Measurements from ENCODE around the gene ANAPC5. TPM values are rescaled to one million over a fixed set of nuclear protein-coding genes. Genes with fewer than 3 reads are reported as not detected.
A peak's percentile ranks its signal among the peaks of the same experiment; 100 is the strongest.
"Not testable (repeated sequence)": the region's sequence is repeated elsewhere in the genome, so short reads cannot be mapped to it uniquely, and the experiment has no call there.

ANAPC5 gene
- polyA plus RNA-seq, 3 donors, result 130 to 200 (median 171) TPM

GRCh38 chr12:121330692-121331091, 21.5 kb downstream of the ANAPC5 start:
- DNase-seq, result no peak

DNA sequence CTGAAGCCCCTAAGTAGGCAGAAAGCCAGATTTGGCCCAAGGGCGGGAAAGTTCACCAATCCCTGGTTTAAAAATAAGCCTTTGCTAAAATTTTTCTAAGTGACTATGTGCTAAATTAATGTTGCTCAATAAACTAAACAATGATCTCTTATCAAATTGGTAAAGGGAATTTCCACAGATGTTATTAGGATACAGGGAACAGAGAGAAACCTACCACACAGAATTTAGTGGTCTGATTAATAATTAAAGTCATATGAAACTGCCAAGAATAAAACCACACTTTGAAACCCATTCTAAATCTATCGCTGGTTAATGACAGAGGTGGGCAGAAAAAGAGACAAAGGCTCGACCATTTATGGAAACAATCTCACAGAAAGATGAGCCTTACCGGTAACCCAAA, 22.0 kb downstream of the ANAPC5 start:
- no peak for DNase-seq

DNA sequence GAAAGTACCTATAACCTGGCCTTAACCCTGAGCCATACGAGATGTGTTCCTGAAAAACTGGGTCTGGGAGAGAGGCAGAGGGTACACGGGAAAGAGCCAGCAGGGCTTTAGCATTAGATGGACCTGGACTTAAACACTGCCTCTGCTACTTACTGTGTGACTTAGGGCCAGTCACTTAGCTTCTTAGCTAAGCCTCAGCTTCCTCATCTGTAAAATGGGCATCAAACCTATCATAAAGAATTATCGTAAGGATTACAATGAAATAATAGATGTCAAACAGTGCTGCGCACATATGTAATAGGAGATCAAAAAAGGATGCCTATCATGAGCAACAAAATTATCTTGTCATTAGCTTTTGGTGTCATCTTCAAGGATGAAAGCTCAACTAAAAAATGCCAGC, 23.6 kb downstream of the ANAPC5 start:
- no peak for DNase-seq

- DNase-seq, result no peak
Measured at GRCh38 chr12:121326996-121327674, 25.1 kb downstream of the ANAPC5 start.

DNA sequence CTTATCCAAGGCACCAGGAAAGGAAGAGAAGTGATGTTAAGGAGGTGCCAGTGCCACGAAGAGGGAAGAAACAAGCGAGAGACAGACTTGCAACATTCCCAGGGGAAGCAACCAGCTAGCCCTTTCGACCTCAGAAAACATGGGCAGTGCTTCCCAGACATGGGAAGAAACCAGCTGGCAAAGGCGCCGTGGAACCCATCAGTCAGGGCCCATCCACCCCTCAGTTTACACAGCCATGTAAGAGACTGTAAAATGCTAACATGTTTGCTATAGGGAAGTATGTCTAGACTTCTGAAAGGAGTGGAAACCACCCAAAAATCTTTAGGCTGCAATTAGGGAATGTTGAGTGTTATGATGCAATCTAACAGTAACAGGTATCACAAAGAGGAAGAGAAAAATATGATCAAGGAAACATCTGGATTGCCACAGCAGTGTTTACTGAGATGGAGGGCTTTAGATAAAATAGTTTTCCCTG, 26.3 kb downstream of the ANAPC5 start:
- DNase-seq, result no peak

GRCh38 chr12:121323908-121324307, 28.3 kb downstream of the ANAPC5 start:
- DNase-seq, result no peak

- DNase-seq, result no peak
Measured at GRCh38 chr12:121318121-121318520, 34.1 kb downstream of the ANAPC5 start.

- DNase-seq, result no peak
Measured at GRCh38 chr12:121314431-121314830, 37.8 kb downstream of the ANAPC5 start.

DNA sequence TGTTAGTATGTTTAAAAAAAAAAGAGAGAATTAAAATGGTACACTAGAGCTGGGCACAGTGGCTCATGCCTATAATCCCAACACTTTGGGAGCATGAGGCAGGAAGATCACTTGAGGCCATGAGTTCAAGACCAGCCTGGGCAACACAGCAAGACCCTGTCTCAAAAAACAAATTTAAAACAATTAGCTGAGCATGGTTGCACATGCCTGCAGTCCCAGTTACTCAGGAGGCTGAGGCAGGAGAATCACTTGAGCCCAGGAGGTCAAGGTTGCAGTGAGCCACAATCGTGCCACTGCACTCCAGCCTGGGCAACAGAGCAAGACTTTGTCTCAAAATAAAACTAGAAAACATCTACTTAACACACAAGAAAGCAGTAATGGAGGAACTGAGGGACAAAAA, 42.0 kb downstream of the ANAPC5 start:
- not testable (repeated sequence) for DNase-seq

GRCh38 chr12:121307397-121307796, 44.8 kb downstream of the ANAPC5 start:
- DNase-seq, result not testable (repeated sequence)

GRCh38 chr12:121304306-121304705, 47.9 kb downstream of the ANAPC5 start:
- no peak for DNase-seq

- no peak for DNase-seq
Measured at GRCh38 chr12:121301876-121302275, 50.3 kb downstream of the ANAPC5 start.

DNA sequence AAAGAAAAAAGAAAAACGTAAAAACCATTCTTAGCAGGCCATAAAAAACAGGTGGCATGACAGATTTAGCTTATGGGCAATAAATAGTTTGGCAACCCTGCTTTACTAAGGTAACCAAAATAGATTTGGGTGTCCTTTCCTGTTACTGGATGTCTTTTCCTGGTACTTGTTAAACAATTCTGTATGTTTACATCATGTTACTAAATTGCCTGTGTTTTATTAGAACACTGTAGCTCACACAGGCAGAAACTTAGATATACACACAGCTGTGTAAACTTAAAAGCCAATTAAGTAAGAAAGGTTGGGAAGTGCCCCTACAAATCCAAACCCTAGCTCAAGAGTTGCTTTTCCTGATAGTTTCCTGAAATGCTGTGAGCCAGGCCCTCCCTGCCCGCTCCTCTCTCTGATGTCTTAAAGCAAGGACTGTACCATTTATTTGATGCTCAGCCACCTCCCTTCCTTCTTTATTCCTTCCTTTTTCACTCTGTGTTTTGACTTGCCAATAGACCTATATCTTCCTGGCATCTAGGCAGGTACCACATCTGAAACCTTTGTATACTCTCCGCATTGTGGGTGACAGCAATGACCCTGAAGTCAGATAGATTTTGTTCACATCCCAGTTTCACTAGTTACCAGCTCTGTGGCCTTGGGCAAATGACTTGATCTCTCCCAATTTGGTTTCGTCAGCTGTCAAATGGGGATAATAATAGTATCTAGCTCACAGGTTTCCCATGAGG, 52.0 kb downstream of the ANAPC5 start:
- no peak for DNase-seq

- no peak for DNase-seq
Measured at GRCh38 chr12:121299662-121300061, 52.5 kb downstream of the ANAPC5 start.

GRCh38 chr12:121298411-121298810, 53.8 kb downstream of the ANAPC5 start:
- DNase-seq, result not testable (repeated sequence)

- DNase-seq, result peak; percentile 57
Measured at GRCh38 chr12:121297435-121297991, 54.7 kb downstream of the ANAPC5 start.

- peak; percentile 89 for DNase-seq
Measured at GRCh38 chr12:121296618-121297434, 55.4 kb downstream of the ANAPC5 start, which contains the start of gene CAMKK2. Gene CAMKK2, minus strand, starts transcription at chr12:121296709. Its CDS starts 22,183 bp downstream, at chr12:121274526.

- no peak for DNase-seq
Measured at GRCh38 chr12:121295746-121296617, 56.2 kb downstream of the ANAPC5 start.

DNA sequence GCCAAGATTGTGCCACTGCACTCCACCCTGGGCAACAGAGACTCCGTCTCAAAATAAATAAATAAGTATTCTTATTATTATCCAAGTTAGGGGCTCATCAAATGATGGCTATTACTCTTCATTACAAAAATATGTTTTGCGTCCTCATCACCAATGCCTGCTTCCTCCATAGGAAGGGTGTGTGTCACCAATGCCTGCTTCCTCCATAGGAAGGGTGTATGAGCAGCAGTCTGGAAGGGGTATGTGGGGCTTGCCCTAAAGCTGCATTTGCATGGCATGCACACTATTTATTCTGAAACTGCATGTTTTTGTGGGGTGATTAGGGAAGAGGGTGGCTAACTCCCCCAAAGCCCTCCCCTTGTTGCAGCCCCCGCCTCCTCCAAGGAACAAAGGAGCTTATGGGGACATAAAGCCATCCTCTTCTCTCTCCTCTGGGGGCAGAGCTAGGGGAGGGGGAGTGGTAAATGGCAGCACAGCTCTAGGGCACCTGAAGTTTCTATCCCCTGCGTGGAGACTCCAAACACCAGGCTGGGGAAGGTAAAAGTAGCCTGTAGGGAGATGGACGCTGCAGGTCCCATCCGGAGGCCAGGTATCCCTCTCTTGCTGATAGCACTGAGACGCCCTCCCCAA, 57.0 kb downstream of the ANAPC5 start:
- DNase-seq, result no peak

- DNase-seq, result no peak
Measured at GRCh38 chr12:121294151-121294889, 57.9 kb downstream of the ANAPC5 start.

All from renal pelvis (tissue), 4 donors.